DMS114 treated with DMSO at 0.1 percent for 48 hours (cell line): ENCODE results near the gene RAMAC.
"Not testable (repeated sequence)": the region's sequence is repeated elsewhere in the genome, so short reads cannot be mapped to it uniquely, and the experiment has no call there.

Source experiments
- DNase-seq: peaks from one replicate; lab custom pipeline; 2025; ENCODE audit not compliant: unreplicated experiment; lab: John Stamatoyannopoulos, UW

The RAMAC gene

DNA sequence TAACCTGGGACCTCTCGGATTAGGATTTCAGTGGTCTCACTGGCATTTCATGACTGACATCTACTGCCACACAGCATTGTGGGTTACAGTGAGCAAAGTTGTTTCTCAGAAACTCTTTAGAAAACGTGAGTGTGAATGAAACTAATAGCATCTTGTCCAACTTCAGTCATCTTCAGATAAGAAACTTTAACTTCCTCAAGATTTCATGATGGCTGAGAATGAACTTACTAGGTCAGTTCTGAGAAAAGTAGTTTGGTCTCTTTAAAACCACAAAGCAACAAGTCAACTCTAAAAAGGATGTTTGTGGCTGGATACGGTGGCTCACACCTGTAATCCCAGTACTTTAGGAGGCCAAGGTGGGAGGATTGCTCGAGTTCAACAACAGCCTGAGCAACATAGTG is 19.3 kb upstream of the RAMAC start:
- no peak for DNase-seq

DNA sequence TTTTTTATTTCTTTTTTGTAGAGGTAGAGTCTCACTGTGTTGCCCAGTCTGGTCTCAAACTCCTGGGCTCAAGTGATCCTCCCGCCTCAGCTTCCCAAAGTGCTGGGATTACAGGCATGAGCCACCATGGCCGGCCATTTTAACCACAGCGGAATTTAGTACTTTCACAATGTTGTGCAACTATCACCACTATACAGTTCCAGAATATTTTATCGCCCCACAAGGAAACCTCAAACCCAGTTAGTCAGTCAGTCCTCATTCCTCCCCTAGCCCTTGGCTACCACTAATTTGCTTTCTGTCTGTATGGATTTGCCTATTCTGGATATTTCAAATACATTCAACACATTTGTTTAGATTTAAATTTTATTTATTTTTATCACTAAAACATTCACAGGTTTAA is 17.9 kb upstream of the RAMAC start:
- no peak for DNase-seq

DNA sequence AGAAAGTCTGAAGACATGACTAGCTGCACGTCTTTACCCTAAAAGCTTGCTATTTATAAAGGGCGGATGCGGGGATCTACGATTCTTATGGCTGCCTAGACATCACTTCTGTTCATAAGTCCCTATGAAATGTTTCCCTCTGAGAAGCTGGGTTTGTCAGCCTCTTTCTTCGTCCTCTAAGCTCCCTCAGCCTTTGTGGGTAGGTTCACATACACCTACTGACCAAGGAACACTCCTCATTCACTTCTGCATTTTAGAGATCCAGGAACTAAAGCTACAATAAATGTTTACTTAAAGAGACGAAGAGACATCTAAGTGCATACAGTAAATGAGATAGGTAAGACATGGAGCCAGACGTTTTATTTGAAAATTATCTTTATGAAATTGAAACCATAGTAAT is 16.7 kb upstream of the RAMAC start:
- DNase-seq: no peak

DNA sequence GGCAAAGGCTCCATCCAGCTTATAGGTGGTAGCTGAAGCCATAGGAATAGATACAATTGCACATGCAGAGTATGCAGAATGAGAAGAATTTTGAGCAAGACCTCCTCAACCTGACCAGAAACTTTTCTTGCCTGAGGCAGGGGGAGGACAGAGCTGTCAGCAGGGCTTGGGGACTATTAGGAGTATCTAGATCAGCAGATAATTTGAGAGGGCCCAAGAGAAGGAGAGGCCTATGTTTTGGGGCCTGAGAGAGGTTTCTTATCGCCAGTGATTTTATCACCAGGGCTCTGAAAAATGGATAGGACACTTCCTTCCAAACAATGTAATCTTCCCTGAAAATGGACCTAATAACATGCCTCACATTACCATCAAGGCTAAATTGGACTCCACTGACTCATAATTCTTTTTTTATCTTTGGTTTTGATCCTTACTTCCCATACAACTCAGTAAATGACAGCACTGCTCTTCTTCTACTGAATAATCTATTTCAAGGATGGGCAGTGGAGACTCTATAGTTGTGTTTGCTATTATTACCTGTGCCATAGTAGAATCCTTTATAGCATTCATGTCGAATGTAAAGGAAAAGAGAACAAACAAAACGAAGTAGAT is 15.8 kb upstream of the RAMAC start:
- no peak for DNase-seq

DNA sequence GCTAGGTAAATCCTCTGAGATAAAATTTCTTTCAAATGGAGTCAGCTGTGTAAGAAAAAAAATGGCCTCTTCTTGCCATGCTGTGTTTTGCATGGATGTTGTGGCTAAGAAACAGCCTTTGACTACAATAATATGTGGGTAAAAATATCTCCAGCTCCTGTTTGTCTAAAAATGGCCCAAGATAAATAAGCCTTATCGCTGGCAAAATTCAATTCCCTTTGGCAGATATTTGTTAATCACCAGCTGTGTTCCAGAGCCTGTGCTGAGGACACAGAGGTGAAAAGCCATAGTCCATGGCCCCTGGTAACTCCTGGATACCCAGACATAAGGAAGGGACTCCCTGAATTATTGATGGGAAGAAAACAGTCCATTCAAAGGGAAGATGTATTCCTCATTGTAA is 15.3 kb upstream of the RAMAC start:
- no peak for DNase-seq

DNA sequence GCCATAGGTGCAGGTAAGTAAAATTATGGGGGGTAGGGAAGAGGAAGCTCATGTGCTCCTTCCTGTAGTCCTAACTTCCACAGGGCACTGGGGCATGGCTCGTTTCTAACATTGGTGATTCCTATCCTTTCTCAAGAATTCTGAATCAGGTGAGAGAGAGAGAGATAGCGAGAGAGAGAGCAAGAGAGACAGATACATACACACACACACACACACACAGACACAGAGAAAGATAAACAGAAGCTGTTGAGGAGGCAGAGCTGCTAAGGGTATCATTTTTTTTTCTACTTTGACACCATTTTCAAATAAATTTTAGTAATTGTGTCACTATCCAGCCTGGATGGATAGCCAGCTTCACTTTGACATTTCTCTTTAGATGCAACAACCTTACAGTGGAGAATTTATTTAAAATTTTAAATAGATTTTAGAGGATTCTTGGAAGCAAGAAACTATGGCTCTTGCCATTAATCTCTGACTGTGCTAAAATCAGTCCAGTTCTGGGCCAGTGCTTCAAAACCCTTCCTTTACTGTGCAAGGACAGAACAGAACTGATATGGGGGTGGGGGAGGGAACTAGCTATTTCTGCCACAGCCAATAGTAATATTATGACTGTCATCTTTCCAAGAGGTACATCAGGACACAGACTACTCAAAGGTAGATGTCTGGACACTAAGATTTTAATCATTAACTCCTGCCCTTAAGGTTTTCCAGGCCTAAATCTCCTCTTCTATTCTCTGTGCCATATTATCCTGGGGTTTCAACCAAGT is 14.6 kb upstream of the RAMAC start:
- no peak for DNase-seq

DNA sequence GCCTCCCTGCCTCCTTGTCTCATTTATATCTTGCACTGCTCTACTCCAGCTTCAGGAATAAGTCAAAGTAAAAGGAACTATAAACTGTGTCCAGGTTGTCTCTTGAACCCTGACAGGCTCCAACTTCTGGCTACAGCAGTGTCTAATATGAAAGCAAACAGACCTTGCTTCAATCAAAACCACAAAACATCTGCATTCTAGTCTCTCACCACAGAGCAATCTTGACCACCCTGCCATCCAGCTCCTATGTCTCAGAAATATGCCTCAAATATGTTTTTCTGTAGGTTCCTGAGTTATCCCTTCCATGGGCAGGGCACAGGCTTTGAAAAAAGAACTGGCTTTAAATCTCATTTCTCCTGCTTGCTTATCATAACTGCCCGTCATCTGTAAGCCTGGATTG is 13.0 kb upstream of the RAMAC start:
- DNase-seq: no peak

DNA sequence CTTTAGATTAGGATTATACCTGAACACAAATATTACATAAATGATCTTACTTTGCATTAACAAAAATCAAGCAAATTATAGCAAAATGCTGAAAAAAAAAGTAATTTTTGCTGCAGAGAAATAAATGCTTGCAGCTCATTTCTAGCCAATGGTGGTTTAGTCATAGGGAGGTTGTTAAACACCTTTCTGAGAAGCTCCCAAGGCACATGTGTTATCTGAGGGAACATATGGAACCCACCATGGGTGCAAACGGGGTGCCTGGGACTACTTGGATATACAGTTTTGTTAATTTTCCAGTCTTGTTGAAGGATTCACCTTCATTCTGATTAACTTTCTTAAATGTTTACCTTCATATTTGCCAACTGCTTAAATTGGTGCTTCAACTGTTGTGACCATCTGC is 8.9 kb upstream of the RAMAC start:
- no peak for DNase-seq

DNA sequence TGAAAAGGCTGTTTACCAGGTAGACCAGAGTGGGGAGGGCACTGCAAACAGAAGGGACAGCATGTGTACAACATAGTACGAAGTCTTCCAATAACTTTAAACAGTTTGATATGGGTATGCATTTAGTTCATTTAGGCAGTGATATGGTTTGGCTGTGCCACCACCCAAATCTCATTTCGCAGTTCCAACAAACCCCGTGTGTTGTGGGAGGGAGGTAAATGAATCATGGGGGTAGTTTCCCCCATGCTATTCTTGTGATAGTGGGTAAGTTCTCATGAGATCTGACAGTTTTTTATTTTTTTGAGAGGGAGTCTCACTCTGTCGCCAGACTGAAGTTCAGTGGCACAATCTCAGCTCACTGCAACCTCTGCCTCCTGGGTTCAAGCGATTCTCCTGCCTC is 7.6 kb upstream of the RAMAC start:
- no peak for DNase-seq

DNA sequence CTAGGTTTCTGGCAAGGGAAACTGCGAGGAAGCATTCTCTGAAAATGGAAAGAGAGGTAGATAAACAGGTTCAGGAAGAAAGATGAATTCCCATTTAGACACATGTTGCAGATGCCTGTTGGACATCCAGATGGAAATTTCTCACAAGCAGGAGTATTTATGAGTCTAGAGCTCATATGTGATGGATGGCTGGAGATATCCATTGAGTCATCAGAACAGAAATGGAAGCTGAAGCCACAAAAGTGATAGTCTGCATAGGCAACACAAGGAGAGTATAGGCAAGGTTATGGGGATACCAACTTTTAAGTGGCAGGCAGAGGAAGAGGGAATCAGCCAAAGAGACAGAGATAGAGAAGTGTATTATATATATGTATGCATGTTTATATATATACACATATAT is 6.3 kb upstream of the RAMAC start:
- no peak for DNase-seq

DNA sequence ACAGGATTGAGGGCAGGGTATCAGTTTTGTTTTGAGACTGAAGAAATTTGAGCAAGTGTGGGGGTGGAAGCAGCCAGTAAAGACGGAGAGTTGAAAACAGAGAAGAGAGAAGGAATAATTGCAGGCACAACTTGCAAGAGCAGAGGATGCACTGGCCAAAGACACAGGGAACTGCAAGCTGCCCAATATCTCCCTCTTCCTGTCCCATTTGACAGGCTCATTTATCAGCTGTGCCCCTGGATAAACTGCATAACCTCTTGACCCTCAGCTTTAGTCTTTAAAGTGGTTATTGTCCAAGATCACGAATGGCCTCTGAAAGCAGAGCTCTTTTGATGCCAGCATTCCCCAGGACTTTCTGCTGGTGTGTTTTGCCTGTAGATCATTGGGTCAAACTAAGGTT is 5.0 kb upstream of the RAMAC start:
- no peak for DNase-seq

DNA sequence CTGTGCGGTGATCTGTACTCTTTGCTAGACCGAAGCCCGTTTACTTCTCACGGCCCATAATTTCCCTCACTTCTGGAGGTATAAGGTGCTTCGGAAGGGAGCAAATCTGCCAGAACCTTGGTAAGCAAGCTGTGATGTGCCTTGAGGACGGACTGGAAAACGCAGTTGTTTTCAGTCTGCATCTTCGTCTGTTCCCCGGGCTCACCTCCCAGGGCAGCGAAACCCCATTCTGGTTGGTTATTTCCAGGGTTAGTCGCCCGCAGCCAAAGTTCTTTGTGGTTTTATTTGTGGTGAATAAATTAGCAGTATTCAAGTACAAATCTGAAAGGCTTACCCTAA is 401 bp downstream of the RAMAC start:
- no peak for DNase-seq

DNA sequence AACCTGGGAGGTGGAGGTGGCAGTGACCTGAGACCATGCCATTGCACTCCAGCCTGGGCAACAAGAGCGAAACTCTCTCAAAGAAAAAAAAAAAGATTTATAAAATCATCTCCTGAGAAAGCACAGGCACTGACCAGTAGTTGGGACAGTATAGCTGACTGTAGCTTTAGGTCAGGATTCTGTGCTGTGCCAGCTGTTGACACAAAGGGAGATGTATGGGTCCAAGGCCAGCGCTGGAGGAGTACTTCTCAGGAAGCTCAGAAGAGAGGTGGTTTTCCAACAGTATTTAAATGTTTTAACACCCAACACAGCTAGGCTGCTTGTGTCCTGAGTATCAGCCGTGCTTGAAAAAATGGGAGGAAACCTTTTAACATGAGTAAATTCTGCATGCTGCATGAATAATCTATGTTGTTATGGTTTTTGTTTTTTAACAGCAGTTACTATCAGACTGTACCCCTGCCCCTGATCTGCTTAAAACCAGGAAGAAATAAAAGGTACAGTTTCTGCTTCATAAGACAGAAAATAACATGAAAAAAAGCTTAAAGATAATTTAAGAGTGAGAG is 6.5 kb downstream of the RAMAC start:
- no peak for DNase-seq

DNA sequence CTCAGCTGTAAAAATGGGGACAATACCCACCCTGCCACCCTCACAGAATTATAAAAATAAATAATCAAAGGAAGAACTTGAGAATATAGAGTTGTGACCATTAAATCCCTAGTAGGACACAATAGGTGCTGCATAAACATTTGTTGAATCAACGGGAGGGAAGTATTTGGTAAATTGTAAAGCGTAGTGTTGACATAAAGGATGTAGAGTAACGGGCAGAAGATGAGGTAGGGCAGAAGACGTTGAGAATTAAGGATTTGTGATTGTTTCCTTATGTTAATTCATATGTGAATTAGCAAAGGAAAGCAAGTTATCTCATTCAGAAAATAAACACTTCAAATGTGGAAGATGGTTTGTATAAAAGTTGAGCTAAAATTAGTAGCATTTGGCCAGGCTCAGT is 7.1 kb downstream of the RAMAC start:
- DNase-seq: no peak

DNA sequence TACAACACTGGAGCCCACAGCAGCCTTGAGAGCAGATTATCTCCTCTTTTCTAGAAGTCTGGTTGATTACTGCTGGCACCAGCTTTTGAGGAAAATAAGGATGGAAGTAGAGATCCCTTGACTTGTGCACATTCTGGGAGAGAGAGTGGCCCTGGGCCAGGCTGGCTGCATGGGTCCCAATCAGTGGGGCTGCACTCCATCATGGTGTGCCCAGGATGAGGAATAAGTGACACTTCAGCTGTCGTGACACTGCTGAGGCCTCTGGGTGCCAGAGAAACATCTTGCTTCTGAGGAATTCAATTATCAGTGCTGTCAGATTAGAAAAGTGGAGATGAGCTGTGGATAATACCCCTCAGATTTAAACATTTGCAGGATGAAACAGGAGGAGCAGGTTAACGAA is 9.1 kb downstream of the RAMAC start:
- DNase-seq: no peak

DNA sequence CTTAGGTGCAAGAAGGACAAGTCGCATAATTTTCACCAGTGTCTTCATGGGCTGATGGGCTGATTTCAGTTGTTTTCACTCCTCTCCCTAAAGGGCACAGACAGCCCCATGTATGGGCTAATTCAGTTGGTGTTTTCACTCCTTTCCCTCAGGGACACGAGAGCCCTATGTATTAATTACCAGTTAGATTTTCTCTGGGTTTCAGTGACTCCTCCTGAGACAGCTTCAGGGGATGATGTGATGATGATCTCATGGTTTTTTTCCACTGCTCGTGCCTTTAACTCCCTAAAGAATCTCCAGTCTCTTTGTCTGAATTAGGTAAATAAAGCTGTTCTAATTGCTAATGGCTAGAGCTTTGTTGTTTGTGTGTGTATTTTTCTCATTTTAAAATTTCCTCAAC is 9.9 kb downstream of the RAMAC start:
- no peak for DNase-seq

DNA sequence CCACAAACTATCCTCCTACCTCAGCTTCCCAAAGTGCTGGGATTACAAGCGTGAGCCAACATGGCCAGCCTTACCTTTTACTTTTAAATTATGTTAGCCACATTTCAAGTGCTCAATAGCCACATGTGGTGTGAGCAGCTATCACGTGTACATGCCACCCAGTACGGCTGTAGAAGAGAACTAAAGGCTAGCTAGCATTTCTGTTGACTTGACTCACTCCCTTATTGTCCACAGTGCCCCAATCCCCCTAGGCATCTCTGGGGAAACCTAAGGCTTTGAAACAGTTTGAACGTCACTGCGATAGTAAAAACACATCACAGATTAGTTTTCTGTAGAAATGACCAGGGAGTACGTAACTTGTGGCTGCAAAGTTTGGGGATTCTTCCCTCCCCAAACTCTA is 13.4 kb downstream of the RAMAC start:
- no peak for DNase-seq

DNA sequence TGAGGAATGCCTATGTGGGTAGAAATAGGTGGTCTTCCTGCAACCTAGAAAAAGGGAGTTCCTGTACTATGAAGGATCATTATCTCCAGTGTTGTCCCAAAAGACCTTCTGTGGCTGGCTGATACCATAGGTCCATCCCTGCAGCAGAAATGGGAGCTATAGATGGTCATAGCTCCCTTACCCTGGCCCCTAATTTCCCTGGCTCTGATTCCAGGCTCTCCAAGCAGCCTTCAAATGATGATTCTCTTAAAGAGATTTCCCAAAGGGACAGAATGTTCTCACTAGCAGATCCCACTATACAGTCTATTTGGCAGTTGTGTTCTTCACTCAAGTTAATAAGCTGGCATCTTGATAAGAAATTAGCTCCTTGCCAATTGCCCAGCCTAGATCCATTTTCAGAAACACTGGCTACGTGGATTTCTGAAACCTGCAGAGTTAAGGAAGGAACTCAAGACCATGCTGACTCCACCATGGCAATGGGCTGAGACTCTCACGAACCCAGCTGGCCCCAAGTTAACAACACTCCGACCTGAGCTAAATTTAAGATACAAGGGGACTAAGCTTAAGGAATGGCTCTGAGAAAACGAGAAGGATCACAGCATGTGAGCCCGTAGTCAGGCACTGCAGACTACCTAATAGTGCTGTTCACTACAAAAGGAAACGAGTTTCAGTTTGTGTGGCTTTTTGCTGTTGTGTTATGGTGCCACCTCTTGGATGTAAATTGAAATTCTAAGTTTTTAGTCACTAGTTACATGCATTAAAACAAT is 14.1 kb downstream of the RAMAC start:
- peak; percentile 78 for DNase-seq

DNA sequence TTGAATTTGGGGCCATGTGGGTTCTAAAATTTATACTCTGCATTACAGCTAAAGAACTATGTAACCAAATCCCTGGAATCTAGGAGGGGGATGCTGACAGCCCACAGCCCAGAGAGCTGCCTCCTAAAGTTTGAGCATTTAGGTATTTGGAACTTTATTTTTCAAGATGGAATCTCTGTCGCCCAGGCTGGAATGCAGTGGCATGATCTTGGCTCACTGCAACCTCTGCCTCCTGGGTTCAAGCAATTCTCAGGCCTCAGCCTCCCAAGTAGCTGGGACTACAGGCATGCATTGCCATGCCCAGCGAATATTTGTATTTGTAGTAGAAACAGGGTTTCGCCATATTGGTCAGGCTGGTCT is 14.6 kb downstream of the RAMAC start:
- DNase-seq: not testable (repeated sequence)

DNA sequence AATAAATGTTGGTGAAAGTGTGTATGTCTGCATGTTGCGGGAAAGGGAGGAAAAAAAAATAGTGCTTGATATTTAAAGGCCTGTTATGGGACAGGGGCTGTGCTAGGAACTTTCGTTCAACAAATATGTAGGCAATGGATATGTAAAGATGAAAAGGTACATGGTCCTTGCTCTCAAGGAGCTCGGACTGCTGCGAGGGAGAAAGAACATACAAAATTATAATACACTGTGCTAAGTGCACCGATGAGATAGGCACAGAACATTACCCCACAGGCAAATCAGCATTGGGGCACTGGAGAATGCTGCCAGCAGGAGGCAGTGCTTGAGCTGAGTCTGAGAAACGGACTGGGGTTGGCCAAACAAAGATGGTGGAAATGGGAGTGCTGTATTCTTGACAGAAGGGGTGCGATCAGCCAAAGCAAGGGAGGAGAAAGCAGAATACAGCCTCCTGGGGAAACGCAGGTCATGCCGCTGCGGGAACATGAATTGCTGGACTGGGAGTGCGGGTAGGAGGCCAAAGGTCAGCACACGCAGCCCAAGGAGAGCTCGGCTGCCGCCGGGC is 24.8 kb downstream of the RAMAC start:
- peak; percentile 73 for DNase-seq

DNA sequence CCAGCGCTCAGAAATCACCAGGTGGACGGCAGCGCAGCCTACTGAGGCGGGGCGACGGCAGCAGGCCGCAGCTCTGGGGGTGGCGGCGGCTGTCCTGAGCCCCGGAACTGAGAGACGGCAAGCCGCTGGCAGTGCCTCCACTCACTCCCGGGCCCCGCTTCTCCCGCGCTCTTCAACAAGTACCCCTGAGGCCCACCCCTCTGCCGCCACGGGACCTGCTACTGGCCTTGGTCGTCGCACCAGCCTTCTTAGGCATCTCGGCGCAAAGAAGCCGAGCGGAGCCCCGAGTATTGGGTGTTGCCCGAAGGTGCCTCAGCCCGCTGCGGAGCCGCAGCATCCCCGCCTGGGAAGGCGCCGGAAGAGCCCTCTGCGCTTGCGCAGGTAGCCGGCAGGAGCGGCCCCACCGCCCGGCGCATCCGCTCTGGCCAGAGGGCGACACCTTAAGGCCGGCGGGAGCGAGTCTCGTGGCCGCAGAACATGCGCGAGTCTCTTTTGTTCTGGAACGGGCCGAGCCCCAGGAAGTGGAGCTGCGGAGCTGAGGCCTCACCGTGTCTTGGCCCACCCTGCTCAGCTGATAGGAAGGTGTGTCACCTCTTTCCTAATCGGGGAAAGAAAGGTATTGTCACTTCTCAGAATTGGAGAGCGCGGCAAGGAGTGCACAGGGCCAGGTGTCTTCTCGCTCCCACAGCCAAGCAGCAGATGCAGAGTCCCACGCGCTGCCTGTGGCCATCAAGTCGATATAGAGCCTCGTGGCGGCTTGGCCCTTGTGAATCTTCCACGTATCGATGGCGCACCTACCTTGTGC is 25.5 kb downstream of the RAMAC start, which contains the start of gene C15orf40:
Gene C15orf40 (minus strand): TSS at position 369 of the 805 bp plus-strand sequence. CDS start 32 bp downstream, at position 337.
- peak; percentile 89 for DNase-seq
